ENCODE data around the gene CFAP53.
A peak's percentile ranks its signal among the peaks of the same experiment; 100 is the strongest.

The CFAP53 gene

DNA sequence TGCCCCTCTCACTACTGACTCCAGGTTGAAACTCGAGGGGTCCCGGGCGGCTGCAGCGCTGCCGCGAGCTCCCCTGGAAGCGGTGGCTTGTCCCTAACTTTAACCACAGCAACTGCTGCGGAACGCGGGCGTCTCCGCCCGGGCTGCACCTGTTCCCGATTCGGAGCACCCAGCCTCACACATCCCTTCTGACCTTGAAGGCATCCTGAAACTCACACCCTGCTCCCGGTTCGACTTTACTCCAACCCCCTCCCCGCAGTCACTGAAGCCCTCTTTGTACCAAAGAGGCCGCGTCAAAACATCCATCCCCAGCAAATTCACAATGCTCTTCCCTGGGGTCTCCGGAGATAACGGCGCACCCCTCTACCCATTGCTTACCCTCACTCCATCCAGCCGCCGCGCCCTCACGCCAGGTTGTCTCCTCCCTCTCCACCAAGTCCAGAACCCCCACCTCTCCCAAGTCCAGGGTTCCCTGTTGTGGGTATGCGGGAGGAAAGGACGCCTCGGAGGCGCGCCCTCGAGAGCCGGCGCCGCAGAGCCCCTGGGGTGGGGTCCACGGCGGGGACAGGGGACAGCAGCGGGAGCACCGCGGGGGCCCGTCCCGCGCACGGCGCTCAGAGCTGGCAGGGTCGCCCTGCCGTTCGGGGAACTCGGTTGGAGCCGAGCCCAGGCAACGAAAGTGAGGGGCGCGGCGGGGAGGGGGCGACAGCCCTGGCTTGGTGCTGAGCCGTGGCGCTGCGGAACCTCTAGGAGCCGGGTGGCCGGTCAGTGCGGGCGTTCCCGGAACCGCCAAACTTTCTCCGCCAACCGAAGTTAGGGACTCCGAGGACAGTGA is 72.3 kb downstream of the CFAP53 start:
- DNase-seq (ENCODE audit: low read depth): no peak

GRCh38 chr18:50192995-50193795 is 73.1 kb downstream of the CFAP53 start:
- no peak for DNase-seq (ENCODE audit: low read depth)

DNA sequence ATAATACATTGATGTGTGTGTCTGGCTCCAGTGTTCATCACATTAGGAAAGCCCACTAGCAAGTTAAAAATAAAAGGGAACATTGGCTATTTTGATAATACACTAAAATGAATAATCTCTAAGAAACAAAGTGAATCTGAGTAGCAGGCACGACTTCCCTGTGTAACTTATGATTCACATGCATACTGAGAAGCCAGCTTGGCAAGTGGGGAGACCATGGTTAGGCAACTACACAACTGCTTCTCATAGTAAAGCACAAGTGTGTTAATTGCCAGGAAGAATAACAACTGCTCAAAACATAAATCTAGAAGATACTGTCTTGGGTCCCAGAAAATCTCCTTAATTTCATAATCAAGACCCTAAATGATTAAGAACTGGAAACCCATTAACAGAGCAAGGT is 75.4 kb downstream of the CFAP53 start:
- peak; percentile 17 for DNase-seq (ENCODE audit: low read depth)

- peak; percentile 26 for DNase-seq (ENCODE audit: low read depth)
Measured at GRCh38 chr18:50190236-50190635, 76.1 kb downstream of the CFAP53 start.

GRCh38 chr18:50189160-50189559 is 77.1 kb downstream of the CFAP53 start:
- no peak for DNase-seq (ENCODE audit: low read depth)

GRCh38 chr18:50188652-50189051 is 77.6 kb downstream of the CFAP53 start:
- no peak for DNase-seq (ENCODE audit: low read depth)

GRCh38 chr18:50187659-50188058 is 78.6 kb downstream of the CFAP53 start:
- DNase-seq (ENCODE audit: low read depth): no peak

- no peak for DNase-seq (ENCODE audit: low read depth)
Measured at GRCh38 chr18:50186385-50186784, 79.9 kb downstream of the CFAP53 start.

DNA sequence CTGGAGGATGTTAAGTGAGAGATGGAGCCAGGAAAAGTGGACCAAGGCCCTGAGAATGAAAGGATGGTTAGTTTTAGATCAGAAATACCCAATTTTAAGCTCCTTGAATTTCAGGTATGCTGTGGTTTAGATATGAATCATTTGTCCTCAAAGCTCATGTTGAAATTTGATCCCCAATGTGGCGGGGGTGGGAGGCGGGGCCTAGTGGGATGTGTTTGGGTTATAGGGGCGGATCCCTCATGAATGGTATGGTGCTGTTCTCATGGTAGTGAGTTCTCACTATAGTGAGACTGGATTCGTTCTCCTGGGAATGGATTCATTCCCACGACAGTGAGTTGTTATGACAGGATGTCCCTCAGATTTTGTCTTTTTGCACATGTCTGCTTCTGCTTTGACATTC is 82.7 kb downstream of the CFAP53 start:
- peak; percentile 91 for DNase-seq (ENCODE audit: low read depth)

GRCh38 chr18:50182511-50182910 is 83.8 kb downstream of the CFAP53 start:
- DNase-seq (ENCODE audit: low read depth): no peak

DNA sequence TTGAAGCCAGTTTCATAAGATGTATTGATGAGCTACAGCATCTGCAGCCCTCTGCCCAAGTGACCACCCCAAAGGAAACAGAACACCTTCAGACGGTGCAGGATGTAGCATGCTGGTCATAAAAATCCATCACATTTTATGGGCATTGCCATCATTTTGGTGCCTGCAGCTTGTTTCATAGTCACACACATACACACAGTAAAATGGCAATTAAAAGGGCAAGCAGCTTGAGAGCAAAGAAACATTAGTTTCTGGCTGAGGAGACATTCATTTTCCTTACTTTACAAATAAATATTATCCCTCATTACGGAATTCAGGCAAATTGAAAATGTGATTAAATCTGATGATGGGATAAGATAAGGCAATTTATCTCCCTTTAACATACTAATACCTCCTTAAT is 84.7 kb downstream of the CFAP53 start:
- DNase-seq (ENCODE audit: low read depth): no peak

- DNase-seq (ENCODE audit: low read depth): no peak
Measured at GRCh38 chr18:50179465-50179864, 86.8 kb downstream of the CFAP53 start.

- DNase-seq (ENCODE audit: low read depth): no peak
Measured at GRCh38 chr18:50177294-50177992, 88.9 kb downstream of the CFAP53 start.

Data from iris pigment epithelial cell (primary cell).